Endothelial cell of umbilical vein (primary cell): ENCODE results near the gene SLC7A4. TPM values are rescaled to one million over a fixed set of nuclear protein-coding genes. Genes with fewer than 3 reads are reported as not detected.

Experiments
- BruUV-seq: library from RNA; stranded (reverse); fragments of 400-500 nt; replicated peaks from 2 replicates; lab custom pipeline; 2021; lab: Mats Ljungman, UMichigan
- CTCF ChIA-PET: fragments of 300-600, 350-600 bp; sonication (Branson Sonifier 250); formaldehyde crosslinking; loops from one replicate; lab custom pipeline; 2021; ENCODE audit warnings: antibody characterized with exemption, inconsistent platforms; lab: Charles Lee
- POLR2A ChIA-PET: fragments of 300-600, 350-600 bp; sonication (Branson Sonifier 250); formaldehyde crosslinking; loops from one replicate; lab custom pipeline; 2021; ENCODE audit warnings: antibody characterized with exemption, inconsistent platforms; lab: Charles Lee
- DNase-seq: peaks from one replicate; pipeline ENCODE4 v3.0.0-alpha.2; 2011; ENCODE audit warnings: low read depth, low spot score
- FAIRE-seq: peaks from 2 replicates; lab custom pipeline; 2011; peaks lifted over from hg19 to GRCh38; lab: Jason Lieb, UNC
- H2AFZ ChIP-seq: 2 replicates; pipeline ENCODE4 v1.6.0; 2012; ENCODE audit warnings: low read depth, low read length, control low read depth, inconsistent platforms
- H3K27ac ChIP-seq: 2 replicates; pipeline ENCODE4 v1.5.1; 2011; ENCODE audit warnings: low read depth, mild to moderate bottlenecking, control low read depth, low read length, moderate library complexity; ENCODE audit not compliant: insufficient read depth
- H3K27me3 ChIP-seq, 2 experiments: 2 replicates each; pipeline versions ENCODE4 v1.6.0 to v1.6.1; 2011; ENCODE audit warnings: low read length in 2 of 2, mixed read lengths in 1 of 2; ENCODE audit not compliant: control insufficient read depth in 2 of 2, insufficient read depth in 2 of 2
- H3K36me3 ChIP-seq, 2 experiments: 2 replicates in 1 of 2; 3 replicates in 1 of 2; pipeline ENCODE4 v1.5.1; 2011; ENCODE audit warnings: low read length in 2 of 2, mild to moderate bottlenecking in 1 of 2, moderate library complexity in 1 of 2; ENCODE audit not compliant: control insufficient read depth in 2 of 2, insufficient read depth in 2 of 2; ENCODE audit errors: extremely low read depth in 1 of 2
- H3K4me1 ChIP-seq: 3 replicates; pipeline ENCODE4 v1.5.1; 2011; ENCODE audit warnings: mild to moderate bottlenecking, low read length; ENCODE audit not compliant: control insufficient read depth, insufficient read depth; ENCODE audit errors: extremely low read depth
- H3K4me2 ChIP-seq: 2 replicates; pipeline ENCODE4 v1.6.1; 2011; ENCODE audit warnings: low read length, control low read depth, mixed read lengths; ENCODE audit not compliant: insufficient read depth
- H3K4me3 ChIP-seq, 3 experiments: fragments of 200-600 bp in 1 of 3; sonication (generic), shearing (Covaris generic) in 1 of 3; replicated peaks in 1 of 3; 2 replicates each; pipeline ENCODE4 v1.5.1; 2011 to 2016; ENCODE audit warnings: control low read depth in 3 of 3, low read length in 3 of 3, mild to moderate bottlenecking in 2 of 3, inconsistent platforms in 1 of 3, low read depth in 1 of 3, moderate library complexity in 1 of 3; ENCODE audit not compliant: insufficient read depth in 1 of 3
- H3K79me2 ChIP-seq: 2 replicates; pipeline ENCODE4 v1.6.0; 2012; ENCODE audit warnings: low read length, inconsistent platforms; ENCODE audit not compliant: control insufficient read depth, insufficient read depth
- H3K9ac ChIP-seq: replicated peaks from 2 replicates; pipeline ENCODE3; 2011; ENCODE audit warnings: low read length, control low read depth; ENCODE audit not compliant: insufficient read depth; ENCODE audit errors: extremely low read depth
- H3K9me1 ChIP-seq: replicated peaks from 3 replicates; pipeline ENCODE4 v1.6.0; 2011; ENCODE audit warnings: mild to moderate bottlenecking, low read length; ENCODE audit not compliant: control insufficient read depth, insufficient read depth; ENCODE audit errors: extremely low read depth
- H3K9me3 ChIP-seq: replicated peaks from 2 replicates; pipeline ENCODE4 v1.5.1; 2012; ENCODE audit warnings: low read length, inconsistent platforms; ENCODE audit not compliant: control insufficient read depth, insufficient read depth
- H4K20me1 ChIP-seq: replicated peaks from 2 replicates; pipeline ENCODE3; 2011; ENCODE audit warnings: mild to moderate bottlenecking, low read length; ENCODE audit not compliant: control insufficient read depth, insufficient read depth; ENCODE audit errors: extremely low read depth
- CTCF ChIP-seq, 2 donors: IDR thresholded peaks; 1 replicate in 1 of 2; 2 replicates in 1 of 2; pipeline ENCODE4 v1.5.1; 2011; ENCODE audit warnings: low read length in 2 of 2, mild to moderate bottlenecking in 2 of 2, moderate library complexity in 2 of 2, control low read depth in 1 of 2, inconsistent platforms in 1 of 2, low read depth in 1 of 2; ENCODE audit not compliant: insufficient read depth in 1 of 2; ENCODE audit errors: extremely low read depth in 1 of 2
- EZH2 ChIP-seq: IDR thresholded peaks from 2 replicates; pipeline ENCODE4 v1.6.1; 2012; ENCODE audit warnings: borderline replicate concordance, low read depth, mild to moderate bottlenecking, moderate library complexity, low read length, inconsistent platforms; ENCODE audit not compliant: severe bottlenecking
- FOS ChIP-seq: IDR thresholded peaks from 2 replicates; pipeline ENCODE4 v1.6.1; 2011; ENCODE audit warnings: mild to moderate bottlenecking, low read length, moderate library complexity, borderline replicate concordance; ENCODE audit not compliant: insufficient read depth
- GATA2 ChIP-seq: IDR thresholded peaks from 2 replicates; pipeline ENCODE4 v1.7.0; 2011; ENCODE audit warnings: low read depth, mild to moderate bottlenecking, moderate library complexity, mixed read lengths, low read length; ENCODE audit not compliant: insufficient read length, insufficient read depth
- JUN ChIP-seq: IDR thresholded peaks from 2 replicates; pipeline ENCODE4 v1.6.1; 2011; ENCODE audit warnings: borderline replicate concordance, low read depth; ENCODE audit not compliant: insufficient read length, insufficient read depth
- MYC ChIP-seq: IDR thresholded peaks from one replicate; pipeline ENCODE4 v1.6.1; 2011; ENCODE audit warnings: mild to moderate bottlenecking, low read depth, low read length
- POLR2A ChIP-seq: IDR thresholded peaks from 2 replicates; pipeline ENCODE4 v1.6.1; 2012; ENCODE audit warnings: low read depth, mild to moderate bottlenecking, control low read depth, low read length
- POLR2AphosphoS5 ChIP-seq: IDR thresholded peaks from 2 replicates; pipeline ENCODE4 v1.6.1; 2012; ENCODE audit warnings: low read depth, mild to moderate bottlenecking, control low read depth, low read length, moderate library complexity; ENCODE audit not compliant: insufficient read depth
- dilution Hi-C: fragments of 300-500 bp; cut with MboI; formaldehyde crosslinking; loops from one replicate; pipeline ENCODE4 v1.15.0; 2019; ENCODE audit warnings: low sequenced_read_pairs; ENCODE audit not compliant: extremely low pct_ligation_motif_present
- intact Hi-C: fragments of 100-400 bp; cut with micrococcal nuclease; formaldehyde crosslinking; loops from one replicate; pipeline ENCODE4 v1.10.0; 2022
- polyA plus RNA-seq, 4 experiments: library from polyadenylated mRNA; depleted of rRNA in 3 of 4; stranded (reverse) in 3 of 4; unstranded in 1 of 4; fragments of >200 nt; gene quantifications; 2 replicates each; pipeline versions ENCODE4 v1.2.1 to v1.2.3, GENCODE V29; 2011 to 2012; ENCODE audit warnings: missing spikeins in 1 of 4
- total RNA-seq: library from RNA; stranded (reverse); gene quantifications from 2 replicates; pipeline ENCODE4 v1.2.3, GENCODE V29; 2021
- TF ChIP-seq, protein P1 (sequence below): IDR thresholded peaks from 2 replicates; pipeline ENCODE4 v1.6.1; 2011; ENCODE audit not compliant: insufficient read depth, insufficient read length

The SLC7A4 gene
- total and polyA plus RNA-seq, 2 donors (not counting 3 experiments of a cell fraction or from before 2014, with no cell fraction given), result not detected

DNA sequence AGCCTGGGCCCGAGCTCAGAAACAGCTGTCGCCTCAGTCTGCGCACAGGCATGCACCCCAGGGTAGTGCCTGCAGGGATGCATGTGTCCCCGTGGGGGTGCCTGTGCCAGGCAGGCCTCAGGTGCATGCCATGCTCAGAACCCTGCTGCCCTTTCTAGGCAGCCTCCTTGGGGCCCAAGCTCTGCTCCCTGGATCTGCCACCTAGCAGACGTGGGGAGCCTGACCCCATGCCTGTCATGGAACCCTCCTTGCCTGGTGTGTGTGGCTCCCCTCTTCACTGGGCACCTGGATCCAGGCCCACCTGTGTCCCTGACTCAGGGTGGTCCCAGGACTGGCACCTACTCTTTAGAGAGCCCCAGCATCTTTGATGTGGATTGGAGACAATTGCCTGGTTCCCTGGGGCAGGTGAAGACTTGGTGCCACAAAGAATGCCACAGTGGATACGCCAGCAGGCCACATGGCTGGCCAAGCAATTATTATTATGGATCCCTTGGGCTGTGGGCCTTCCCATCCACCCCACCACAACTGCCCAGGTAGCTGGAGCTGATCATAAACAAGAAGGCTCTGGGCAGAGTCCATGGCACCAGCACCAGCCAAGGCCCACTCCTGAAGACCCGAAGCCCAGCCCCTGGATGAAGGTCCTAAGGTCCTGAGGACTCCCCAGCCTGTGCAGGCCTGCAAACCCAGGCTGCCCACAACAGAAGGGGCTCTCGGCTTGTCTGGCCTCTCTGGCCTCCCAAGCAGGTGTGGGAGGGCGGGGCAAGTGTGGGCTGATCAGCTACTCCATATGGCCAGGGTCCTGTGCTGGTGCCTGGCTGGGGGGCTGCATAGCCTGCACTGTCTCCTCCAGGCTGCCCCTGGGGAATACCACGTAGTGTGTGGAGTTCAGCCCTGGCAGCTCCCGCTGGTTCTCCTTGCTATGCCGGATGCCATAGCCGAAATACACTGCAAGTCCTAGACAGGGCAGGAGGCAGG is 3.8 kb downstream of the SLC7A4 start:
- peaks cover 19 to 23% of the 10 kb centered on the region in 2 experiments for H3K27me3 ChIP-seq
- ChIA-PET POLR2A (no interaction called here), CTCF (no interaction called here)
- H3K79me2 ChIP-seq, result no peaks in the 10 kb centered on the region
- H3K9me1 ChIP-seq, result no peaks in the 10 kb centered on the region
- intact Hi-C loops, result no loop called here
- H4K20me1 ChIP-seq, result no peaks in the 10 kb centered on the region
- no peak overlapping the region for H2AFZ ChIP-seq
- TF ChIP-seq GATA2 (no peak), POLR2AphosphoS5 (no peak), EZH2 (no peak), JUN (no peak), CTCF (IDR thresholded peaks at IDR 0.05; ENCODE audit: extremely low read depth in 1 of 2, insufficient read depth in 1 of 2, low read depth in 1 of 2, low read length in 2 of 2) (no peak), POLR2A (no peak), FOS (no peak), MYC (no peak)
- TF ChIP-seq, protein P1, sequence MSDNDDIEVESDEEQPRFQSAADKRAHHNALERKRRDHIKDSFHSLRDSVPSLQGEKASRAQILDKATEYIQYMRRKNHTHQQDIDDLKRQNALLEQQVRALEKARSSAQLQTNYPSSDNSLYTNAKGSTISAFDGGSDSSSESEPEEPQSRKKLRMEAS, result no peak
- H3K9me3 ChIP-seq, result no peaks in the 10 kb centered on the region
- H3K4me2 ChIP-seq, result no peak overlapping the region
- H3K9ac ChIP-seq, result no peak overlapping the region
- no peaks in the 10 kb centered on the region for H3K4me1 ChIP-seq
- dilution Hi-C loops, result no loop called here
- no peaks in the 10 kb centered on the region for H3K36me3 ChIP-seq
- no peak for DNase-seq
- FAIRE-seq, result no peak
- BruUV-seq, result no TSS peak
- no peak overlapping the region for H3K27ac ChIP-seq
- no peak overlapping the region for H3K4me3 ChIP-seq
